Measurements from ENCODE around the gene HRH1.

Gene HRH1

DNA sequence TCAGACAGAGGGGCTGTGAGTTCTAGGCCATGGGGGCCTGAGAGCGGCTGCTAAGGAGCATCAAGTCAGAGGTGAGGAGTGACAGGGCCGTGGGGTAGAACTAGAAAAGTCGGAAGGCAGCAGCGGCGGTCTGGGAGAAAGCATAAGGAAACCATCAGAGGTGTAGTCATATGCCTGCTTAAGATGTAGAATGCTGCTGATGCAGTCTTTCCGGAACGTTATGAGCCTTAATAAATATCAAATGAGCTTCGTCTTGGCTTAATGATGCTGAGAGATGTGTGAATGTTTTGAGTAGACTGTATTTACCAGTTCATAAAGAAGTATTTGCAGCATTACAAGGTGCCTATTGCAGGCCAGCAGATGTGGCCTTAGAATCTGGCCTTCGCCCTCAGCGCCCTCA, 133.1 kb downstream of the HRH1 start:
- DNase-seq: no peak

DNA sequence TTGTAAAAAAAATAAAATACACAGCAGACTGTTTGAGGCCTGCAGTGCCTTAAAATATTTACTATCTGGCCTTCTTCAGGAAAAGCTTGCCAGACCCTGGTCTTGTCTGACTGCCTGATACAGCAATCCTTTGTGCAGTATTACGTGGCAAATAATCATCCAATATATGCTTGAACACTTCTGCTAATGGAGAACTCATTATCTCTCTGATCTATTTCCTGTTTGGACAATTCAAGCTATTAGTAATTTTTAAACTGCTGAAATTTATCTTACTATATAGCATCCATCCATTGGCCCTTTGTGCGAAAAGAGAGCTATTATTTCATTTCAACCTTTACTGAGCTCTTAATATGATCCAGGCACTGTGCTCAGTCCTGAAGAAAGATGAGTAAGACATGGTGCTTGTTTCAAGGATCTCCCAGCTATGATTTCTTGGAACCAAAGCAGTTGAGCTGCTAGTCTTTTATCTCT, 133.8 kb downstream of the HRH1 start:
- no peak for DNase-seq

DNA sequence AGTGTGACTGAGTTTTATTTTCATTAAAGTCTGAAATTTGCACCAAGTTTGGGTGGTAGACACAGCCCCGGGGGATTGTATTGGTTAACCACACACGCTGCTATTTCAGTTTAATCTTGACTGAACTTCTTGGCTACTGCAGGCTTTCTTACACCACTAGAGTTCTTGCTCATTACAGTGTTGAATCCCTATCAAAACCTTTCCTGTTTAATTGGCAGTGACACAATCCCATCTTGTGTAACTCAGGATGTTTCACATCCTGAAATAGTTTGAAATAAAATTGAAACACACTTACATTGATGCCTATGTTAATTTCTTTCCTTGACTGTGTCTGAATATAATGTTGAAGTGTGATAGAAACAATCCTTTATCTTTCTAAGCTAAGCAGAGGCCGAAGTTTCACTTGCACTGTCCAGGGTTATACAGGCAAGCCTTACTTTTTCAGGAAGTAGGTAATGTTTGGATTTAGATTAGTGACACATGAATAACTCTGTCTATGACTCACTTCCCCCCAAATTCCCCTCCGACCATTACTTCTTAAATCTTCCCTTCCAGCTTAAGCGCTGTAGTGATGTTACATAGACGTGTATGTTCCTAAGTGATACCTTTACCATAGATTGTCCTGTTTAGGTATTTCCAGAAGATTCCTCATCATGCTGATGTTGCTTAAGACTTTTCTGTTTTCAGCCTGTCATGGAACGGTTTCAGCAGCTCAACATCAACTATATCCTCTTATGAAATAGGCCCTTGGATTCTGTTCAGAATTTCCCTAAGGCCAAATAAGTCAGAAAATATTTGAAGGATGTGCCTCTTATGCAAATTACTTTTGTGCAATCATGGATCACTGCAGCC, 134.7 kb downstream of the HRH1 start:
- no peak for DNase-seq

DNA sequence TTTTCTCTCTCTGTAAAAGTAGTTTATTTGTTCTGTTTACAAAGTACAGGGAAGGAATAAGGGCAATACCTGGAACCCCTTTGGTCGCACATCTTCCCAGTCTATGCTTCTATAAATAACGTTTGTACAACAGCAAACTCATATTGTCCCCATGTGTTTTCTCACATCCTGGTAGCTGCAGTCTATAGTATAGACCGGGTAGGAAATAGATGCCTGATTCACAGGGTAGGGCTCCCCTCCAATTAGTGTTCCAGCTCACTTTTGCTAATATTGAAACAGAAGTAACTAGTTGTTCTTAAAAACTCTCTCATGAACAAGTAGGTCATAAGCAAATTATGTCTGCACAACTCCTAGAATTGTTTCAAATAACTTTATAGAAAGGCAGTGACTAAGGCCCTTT, 135.6 kb downstream of the HRH1 start:
- no peak for DNase-seq

DNA sequence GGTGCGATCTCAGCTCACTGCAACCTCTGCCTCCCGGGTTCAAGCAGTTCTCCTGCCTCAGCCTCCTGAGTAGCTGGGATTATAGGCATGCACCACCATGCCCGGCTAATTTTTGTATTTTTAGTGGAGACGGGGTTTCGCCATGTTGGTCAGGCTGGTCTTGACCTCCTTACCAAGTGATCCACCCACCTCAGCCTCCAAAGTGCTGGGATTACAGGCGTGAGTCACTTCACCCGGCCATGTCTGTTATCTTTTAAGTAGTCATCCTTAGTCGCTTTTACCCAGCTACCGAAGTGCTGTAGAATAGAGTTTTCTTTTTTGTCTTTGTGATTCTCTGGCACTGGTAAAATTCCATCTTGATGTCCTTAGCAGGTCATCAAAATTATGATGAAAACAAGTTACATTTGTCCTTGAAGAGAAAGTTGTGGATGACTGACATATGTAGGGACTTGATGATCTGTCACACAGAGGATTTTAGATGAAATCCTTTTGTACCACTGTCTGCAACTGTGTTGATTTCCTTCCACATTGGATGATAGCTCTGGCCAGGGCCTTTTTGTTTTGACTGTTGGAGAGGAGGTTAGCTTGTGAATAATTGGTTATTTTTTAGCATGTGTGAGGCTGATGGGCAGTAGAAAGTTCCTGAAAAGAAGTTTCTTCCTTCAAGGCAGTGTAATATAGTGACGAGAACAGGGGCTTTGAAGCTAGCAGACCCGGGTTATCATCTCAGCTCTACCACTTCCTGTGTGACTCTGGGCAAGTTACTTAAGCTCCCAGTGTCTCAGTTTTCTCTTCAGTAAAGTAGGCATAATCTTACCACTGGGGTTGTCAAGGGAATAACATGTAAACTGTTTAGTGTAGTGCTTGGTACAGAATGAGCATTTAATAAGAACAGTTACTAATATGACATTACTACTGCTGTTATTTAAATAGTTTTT, 136.7 kb downstream of the HRH1 start:
- peak; percentile 58 for DNase-seq

DNA sequence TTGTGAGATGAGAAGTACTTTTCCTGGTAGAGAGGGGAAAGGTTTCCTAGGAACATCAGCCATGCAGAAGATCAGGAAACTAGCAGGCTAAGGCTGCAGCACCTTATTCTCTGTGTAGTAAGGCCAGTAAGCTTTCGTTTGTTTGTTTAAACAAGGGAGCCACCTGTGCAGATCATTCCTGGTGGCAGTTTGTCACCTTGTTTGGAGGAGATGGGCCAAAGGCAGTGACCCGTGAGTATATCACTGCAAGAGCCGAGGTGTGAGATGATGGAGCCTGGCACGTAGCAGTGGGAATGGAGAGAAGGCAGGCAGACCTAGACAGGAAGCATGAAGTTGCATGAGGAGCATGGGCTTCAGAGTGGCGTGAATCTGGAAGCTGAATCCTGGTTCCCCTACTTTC, 137.5 kb downstream of the HRH1 start:
- DNase-seq: no peak

DNA sequence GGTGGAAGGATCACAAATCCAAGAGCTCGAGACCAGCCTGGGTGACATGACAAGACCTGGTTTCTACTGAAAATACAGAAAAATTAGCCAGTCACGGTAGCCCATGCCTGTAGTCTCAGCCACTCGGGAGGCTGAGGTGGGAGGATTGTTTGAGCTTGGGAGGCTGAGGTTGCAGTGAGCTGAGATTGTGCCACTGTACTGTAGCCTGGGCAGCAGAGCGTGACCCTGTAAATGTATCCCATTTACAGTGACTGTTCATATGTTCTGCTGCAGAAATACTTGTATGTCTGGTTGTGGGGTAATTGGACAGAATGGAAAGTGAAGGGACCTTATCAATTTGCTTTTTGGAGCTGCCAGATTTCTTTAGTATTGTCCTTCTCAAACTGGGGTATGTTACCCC, 142.8 kb downstream of the HRH1 start:
- no peak for DNase-seq

DNA sequence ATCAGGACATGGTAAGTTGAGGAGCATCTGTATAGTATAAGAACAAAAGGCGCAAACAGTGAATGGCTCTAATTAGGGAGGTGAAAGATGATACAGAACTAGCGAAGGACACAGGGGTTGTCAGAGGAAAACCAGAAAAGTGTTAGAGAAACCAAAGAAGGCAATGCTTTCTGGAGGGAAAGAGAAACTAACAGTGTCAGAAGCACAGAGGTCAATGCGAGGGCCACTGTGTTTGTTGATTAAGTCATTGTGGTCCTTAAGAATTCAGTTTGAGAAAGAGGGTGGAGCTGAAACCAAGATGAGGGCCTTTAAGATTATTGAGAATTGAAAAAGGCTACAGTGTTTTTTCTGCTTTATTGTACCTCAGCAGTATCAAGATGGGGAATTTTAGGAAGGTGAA, 146.7 kb downstream of the HRH1 start:
- DNase-seq: no peak

DNA sequence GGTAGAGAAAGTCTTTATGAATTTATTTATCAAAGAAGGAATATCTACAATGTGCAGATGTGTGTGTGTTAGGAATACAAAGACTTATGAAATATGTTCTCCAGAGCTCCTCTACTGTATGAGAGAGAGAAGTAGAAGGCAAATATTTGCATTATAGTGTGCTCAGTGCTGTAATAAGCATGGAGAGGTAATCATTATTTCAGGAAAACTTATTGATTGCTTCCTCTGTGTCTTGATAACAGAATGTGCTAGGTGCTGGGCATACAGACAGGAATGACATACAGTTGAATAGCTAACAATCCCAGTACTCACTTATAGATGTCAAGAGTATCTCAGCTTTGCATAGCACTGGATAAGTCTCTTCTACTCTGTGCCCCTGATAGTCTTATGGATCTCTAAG, 148.2 kb downstream of the HRH1 start:
- DNase-seq: no peak

DNA sequence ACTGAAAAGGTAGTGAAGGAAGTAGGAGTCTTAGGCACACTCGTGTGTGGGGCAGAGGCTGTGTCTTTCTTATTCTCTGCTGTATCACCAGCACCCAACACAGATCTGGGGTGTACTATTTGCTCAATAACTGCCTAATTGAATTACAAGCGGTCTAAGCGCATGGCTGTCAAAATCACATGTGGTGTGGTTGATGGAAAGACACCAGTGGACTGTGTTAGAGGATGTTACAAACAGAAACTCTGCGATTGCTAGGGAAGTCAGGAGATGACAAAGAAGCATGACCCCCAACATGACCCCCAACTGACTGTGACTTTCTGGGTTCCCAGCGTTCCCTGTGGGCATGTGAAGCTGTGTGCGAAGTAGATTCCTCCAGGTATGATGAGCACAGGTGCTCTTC, 149.9 kb downstream of the HRH1 start:
- no peak for DNase-seq

DNA sequence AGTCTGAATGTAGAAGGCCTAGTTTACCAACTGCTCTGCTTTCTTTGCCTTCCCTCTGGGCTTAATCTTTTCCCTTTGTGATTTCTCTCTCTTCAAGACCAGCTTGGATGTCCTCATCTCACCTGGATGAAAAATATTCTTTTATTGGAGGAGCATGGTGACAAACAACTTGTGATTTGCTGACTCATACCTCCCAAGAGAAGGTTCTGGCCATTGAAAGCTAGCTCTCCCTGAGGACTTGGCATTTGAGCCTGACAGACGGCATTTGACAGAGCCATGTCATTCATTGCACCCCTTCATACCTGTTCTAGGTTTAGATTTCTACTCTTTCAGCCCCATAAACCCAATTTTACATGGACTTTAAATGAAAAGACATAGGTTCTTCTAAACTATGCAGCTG, 151.2 kb downstream of the HRH1 start:
- DNase-seq: no peak

DNA sequence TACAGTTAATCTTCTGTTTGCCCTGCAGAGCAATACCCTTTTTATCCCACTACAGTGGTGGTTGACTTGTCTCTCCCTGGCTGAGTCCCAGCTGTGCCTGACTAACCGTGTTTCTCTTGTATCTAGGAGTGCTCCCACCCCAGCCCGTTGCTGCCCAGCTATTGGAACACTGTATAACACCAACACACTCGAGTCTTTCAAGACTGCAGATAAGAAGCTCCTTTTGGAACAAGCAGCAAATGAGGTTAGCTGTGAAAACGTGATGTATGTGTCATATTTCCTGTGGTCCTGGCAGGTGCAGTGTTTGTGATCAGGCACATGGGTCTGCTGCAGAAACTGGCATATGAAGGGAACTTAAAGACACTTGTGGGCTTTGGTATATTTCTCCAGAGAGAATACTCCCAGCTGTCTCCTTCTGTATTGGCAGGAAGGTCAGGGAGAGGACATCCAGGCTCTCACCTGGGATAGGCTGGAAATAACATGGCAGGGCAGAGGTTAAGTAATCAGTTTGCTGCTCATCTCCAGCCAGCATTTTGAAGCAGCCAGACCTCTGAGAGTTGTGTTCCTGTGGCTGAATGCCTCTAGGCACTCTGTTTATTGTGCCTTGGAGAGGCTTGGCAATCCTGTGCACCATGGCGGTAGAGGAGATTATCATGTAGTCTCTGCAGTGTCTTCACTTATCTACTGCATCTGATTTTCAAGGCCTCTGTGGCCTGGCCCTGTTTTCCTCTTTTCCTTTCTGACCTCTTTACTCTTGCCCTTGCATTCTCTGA, 152.7 kb downstream of the HRH1 start:
- DNase-seq: no peak

DNA sequence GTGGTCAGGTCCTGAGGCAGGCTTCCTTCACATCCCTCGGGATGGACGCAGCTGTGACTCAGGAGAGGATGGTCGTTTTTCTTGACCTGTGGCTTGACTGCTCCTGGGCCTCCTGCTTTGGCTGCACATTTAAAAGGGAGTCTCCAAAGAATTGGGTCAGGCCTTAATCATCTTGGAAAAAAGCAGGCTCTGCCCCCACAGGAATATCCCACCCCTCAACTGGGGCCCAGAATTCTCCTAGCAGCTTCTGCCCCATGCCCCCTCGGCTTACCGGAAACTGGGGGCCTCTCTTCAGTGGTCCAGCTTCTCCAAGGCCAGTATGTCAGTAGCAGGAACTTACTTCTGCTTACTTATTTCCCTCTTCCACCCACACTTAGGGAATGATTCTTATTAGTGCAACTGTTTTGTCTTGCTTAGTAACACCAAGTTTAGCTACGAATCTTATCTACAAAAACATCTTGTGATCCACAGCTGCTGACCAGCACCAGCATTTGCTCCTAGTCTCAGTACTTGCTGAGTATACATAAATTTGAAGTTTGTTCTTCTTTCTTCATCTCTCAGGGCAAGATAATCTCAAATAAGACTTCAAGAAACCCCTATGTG, 153.6 kb downstream of the HRH1 start:
- DNase-seq: no peak

DNA sequence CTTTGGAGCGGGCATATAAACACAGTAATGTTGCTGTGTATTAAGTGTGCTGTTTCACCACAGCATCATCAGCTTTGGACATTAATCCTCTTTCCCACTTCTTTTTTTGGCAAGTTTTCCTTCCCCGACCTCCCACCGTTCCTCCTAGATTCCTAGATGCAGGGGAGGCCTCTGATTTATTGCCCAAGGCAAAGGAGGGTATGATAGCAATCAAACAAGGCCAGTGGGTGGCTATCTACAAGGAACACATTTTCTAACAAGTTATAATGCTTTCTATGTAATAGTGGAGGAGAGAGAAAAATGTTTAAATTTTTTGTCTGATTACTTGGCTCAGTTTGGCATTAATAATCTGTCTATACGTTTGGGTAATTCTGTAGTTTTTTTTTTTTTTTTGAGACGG, 156.0 kb downstream of the HRH1 start:
- DNase-seq: no peak

DNA sequence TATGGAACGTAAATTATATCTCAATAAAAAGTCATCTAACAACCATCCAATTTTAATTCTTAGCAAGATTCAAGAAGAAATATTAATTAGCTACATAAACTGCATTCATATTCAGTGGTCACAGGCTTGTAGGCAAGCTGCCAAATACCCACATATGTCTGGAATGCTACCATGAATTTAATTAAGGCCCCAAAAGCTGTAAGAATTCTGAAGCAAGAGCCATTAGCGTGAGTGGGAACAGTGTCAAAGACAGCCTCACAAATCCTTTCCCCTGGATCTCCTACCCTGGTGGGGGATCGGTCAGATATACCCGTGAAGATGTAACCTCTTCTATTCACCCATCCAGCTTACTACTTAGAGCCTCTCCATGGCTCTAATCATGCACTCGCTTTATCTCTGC, 157.9 kb downstream of the HRH1 start:
- DNase-seq: no peak

Measured in central memory CD4-positive, alpha-beta T cell (primary cell).